GM23338 (cell line): ENCODE results near the gene BEST2. TPM values are rescaled to one million over a fixed set of nuclear protein-coding genes. Genes with fewer than 3 reads are reported as not detected.

Source experiments
- ATAC-seq: fragments of 200-7000 bp; cut with Tn5 transposase; 3 replicates; pipeline ENCODE4 v1.9.1; 2020
- DNase-seq: peaks from one replicate; pipeline ENCODE4 v3.0.0-alpha.2; 2015; ENCODE audit warnings: low spot score
- H2AFZ ChIP-seq: fragments of 200-600 bp; sonication (generic); 2 replicates; pipeline ENCODE4 v1.8.0; 2016; ENCODE audit warnings: antibody characterized with exemption, mild to moderate bottlenecking, moderate library complexity
- H3F3A ChIP-seq: fragments of 200-600 bp; sonication (generic); replicated peaks from 2 replicates; pipeline ENCODE4 v1.8.0; 2017; ENCODE audit warnings: antibody characterized with exemption, mixed run types, low read depth
- H3K27ac ChIP-seq: fragments of 200-600 bp; sonication (generic); 2 replicates; pipeline ENCODE4 v1.6.1; 2016; ENCODE audit warnings: low read depth
- H3K27me3 ChIP-seq: fragments of 200-600 bp; sonication (generic); 2 replicates; pipeline ENCODE4 v1.8.0; 2016; ENCODE audit warnings: mild to moderate bottlenecking, mixed run types, moderate library complexity; ENCODE audit not compliant: insufficient read depth
- H3K36me3 ChIP-seq: fragments of 200-600 bp; sonication (generic); 2 replicates; pipeline ENCODE4 v1.8.0; 2016; ENCODE audit warnings: mild to moderate bottlenecking; ENCODE audit not compliant: insufficient read depth
- H3K4me1 ChIP-seq: fragments of 200-600 bp; sonication (generic); 2 replicates; pipeline ENCODE4 v1.8.0; 2016; ENCODE audit warnings: mild to moderate bottlenecking, moderate library complexity; ENCODE audit not compliant: insufficient read depth
- H3K4me2 ChIP-seq: fragments of 200-600 bp; sonication (generic); 2 replicates; pipeline ENCODE4 v1.7.1; 2017; ENCODE audit warnings: mixed run types
- H3K4me3 ChIP-seq: fragments of 200-600 bp; sonication (generic); 2 replicates; pipeline ENCODE4 v1.6.1; 2016; ENCODE audit warnings: mixed run types
- H3K79me2 ChIP-seq: fragments of 200-600 bp; sonication (generic); replicated peaks from 2 replicates; pipeline ENCODE4 v1.8.0; 2017; ENCODE audit warnings: mild to moderate bottlenecking; ENCODE audit not compliant: insufficient read depth
- H3K9me2 ChIP-seq: fragments of 200-600 bp; sonication (generic); 2 replicates; pipeline ENCODE4 v1.8.0; 2017; ENCODE audit not compliant: insufficient read depth
- H4K20me1 ChIP-seq: fragments of 200-600 bp; sonication (generic); replicated peaks from 2 replicates; pipeline ENCODE4 v1.8.0; 2017; ENCODE audit warnings: mild to moderate bottlenecking; ENCODE audit not compliant: insufficient read depth
- H3K27ac Mint-ChIP-seq: 2 replicates; pipeline ENCODE4 v1.8.0; 2020; ENCODE audit warnings: inconsistent platforms, mild to moderate bottlenecking, moderate library complexity, mixed read lengths
- H3K27me3 Mint-ChIP-seq: 3 replicates; pipeline ENCODE4 v1.8.0; 2022; ENCODE audit warnings: low read depth, mild to moderate bottlenecking, moderate library complexity, mixed read lengths, inconsistent platforms; ENCODE audit not compliant: insufficient read depth, poor library complexity
- H3K36me3 Mint-ChIP-seq: 3 replicates; pipeline ENCODE4 v1.8.0; 2021; ENCODE audit warnings: low read depth, mild to moderate bottlenecking, inconsistent platforms, moderate library complexity, mixed read lengths
- H3K4me1 Mint-ChIP-seq: 3 replicates; pipeline ENCODE4 v1.8.0; 2020; ENCODE audit warnings: mild to moderate bottlenecking, inconsistent platforms, mixed read lengths
- H3K4me3 Mint-ChIP-seq: 3 replicates; pipeline ENCODE4 v1.8.0; 2021; ENCODE audit warnings: moderate library complexity, mild to moderate bottlenecking, inconsistent platforms, mixed read lengths
- H3K9me3 Mint-ChIP-seq: 3 replicates; pipeline ENCODE4 v1.8.0; 2020; ENCODE audit warnings: moderate library complexity, mild to moderate bottlenecking, inconsistent platforms, mixed read lengths
- CREB1 ChIP-seq: fragments of 250-450 bp; sonication (Bioruptor Pico); IDR thresholded peaks from 2 replicates; pipeline ENCODE4 v1.5.0; 2020; ENCODE audit warnings: low read depth, mild to moderate bottlenecking, moderate library complexity
- CTCF ChIP-seq, 2 experiments: fragments of 200-600 bp in 1 of 2; sonication (generic) in 1 of 2; conservative IDR thresholded peaks; 2 replicates each; pipeline versions ENCODE4 v1.5.1 to v1.6.1; 2016 to 2017; ENCODE audit warnings: antibody characterized with exemption in 2 of 2, low read depth in 2 of 2, mild to moderate bottlenecking in 2 of 2, moderate library complexity in 1 of 2
- ETS1 ChIP-seq: IDR thresholded peaks from 2 replicates; pipeline ENCODE4 v1.6.1; 2016; ENCODE audit warnings: antibody characterized with exemption
- EZH2 ChIP-seq: fragments of 200-600 bp; sonication (generic); IDR thresholded peaks from one replicate; pipeline ENCODE4 v1.8.0; 2017; ENCODE audit warnings: antibody characterized with exemption, mild to moderate bottlenecking, low read depth; ENCODE audit not compliant: unreplicated experiment
- EZH2phosphoT487 ChIP-seq: fragments of 200-600 bp; sonication (generic); IDR thresholded peaks from one replicate; pipeline ENCODE4 v1.8.1; 2018; ENCODE audit warnings: antibody characterized with exemption; ENCODE audit not compliant: unreplicated experiment
- JUNB ChIP-seq: IDR thresholded peaks from one replicate; pipeline ENCODE4 v1.6.1; 2016; ENCODE audit warnings: antibody characterized with exemption; ENCODE audit not compliant: unreplicated experiment
- NANOG ChIP-seq: IDR thresholded peaks from 2 replicates; pipeline ENCODE4 v1.6.1; 2016; ENCODE audit warnings: antibody characterized with exemption, borderline replicate concordance
- POLR2AphosphoS5 ChIP-seq: IDR thresholded peaks from 2 replicates; pipeline ENCODE4 v1.6.1; 2016; ENCODE audit warnings: antibody characterized with exemption, low read depth
- REST ChIP-seq: IDR thresholded peaks from one replicate; pipeline ENCODE4 v1.6.1; 2018; ENCODE audit warnings: antibody characterized with exemption; ENCODE audit not compliant: unreplicated experiment
- STAT1 ChIP-seq: IDR thresholded peaks from one replicate; pipeline ENCODE4 v1.6.1; 2016; ENCODE audit warnings: antibody characterized with exemption; ENCODE audit not compliant: unreplicated experiment
- ZNF114 ChIP-seq: fragments of 250-450 bp; sonication (Bioruptor Pico); IDR thresholded peaks from 2 replicates; pipeline ENCODE4 v1.5.0; 2020; ENCODE audit warnings: mild to moderate bottlenecking, moderate library complexity
- ZNF331 ChIP-seq: fragments of 250-450 bp; sonication (Bioruptor Pico); IDR thresholded peaks from 2 replicates; pipeline ENCODE4 v1.5.0; 2020; ENCODE audit warnings: low read depth, mild to moderate bottlenecking, moderate library complexity
- ZNF462 ChIP-seq: fragments of 250-450 bp; sonication (Bioruptor Pico); IDR thresholded peaks from 2 replicates; pipeline ENCODE4 v1.5.0; 2020; ENCODE audit warnings: mild to moderate bottlenecking, moderate library complexity
- polyA plus RNA-seq: library from polyadenylated mRNA; unstranded; fragments of >200 nt; fragmentation: Nextera tagmentation; extraction: Ambion mirVana; gene quantifications from 2 replicates; pipeline ENCODE4 v1.2.1, GENCODE V29; 2016
- total RNA-seq: library from RNA; depleted of rRNA; stranded (reverse); fragments of >200 nt; shearing (Covaris generic); gene quantifications from 2 replicates; pipeline ENCODE4 v1.2.3, GENCODE V29; 2014

Gene BEST2
- total and polyA plus RNA-seq, 2 experiments from 2014 or later: 1.2 to 10.4 TPM

GRCh38 chr19:12731337-12731736, 20.3 kb upstream of the BEST2 start:
- ATAC-seq: no peak
- peaks cover 36% of the 10 kb centered on the region for H3K79me2 ChIP-seq

More at GRCh38 chr19:12731337-12731736, 20.3 kb upstream of the BEST2 start:
- Histone ChIP-seq H3K4me3 (no peak overlapping the region), H3K4me2 (no peak overlapping the region), H3K4me1 (peaks cover 7% of the 10 kb centered on the region; the same call in 1 of the 2 replicates), H3K27ac (no peak overlapping the region), H2AFZ (no peak overlapping the region), H3K27me3 (no peaks in the 10 kb centered on the region), H3K36me3 (no peaks in the 10 kb centered on the region), H4K20me1 (peaks cover 32% of the 10 kb centered on the region), H3F3A (peaks cover 34% of the 10 kb centered on the region), H3K9me2 (no peaks in the 10 kb centered on the region)
- Mint-ChIP-seq H3K9me3 (no peaks in the 10 kb centered on the region; the same call in 2 of the 3 replicates), H3K27ac (no peak overlapping the region), H3K4me1 (peaks cover 20% of the 10 kb centered on the region), H3K36me3 (peaks cover 35% of the 10 kb centered on the region), H3K27me3 (peaks cover 3% of the 10 kb centered on the region), H3K4me3 (no peak overlapping the region)
- no peak for TF ChIP-seq CREB1 (CRISPR knock-in tag)
- no peak for TF ChIP-seq ZNF331 (CRISPR knock-in tag)
- TF ChIP-seq ETS1: no peak
- TF ChIP-seq ZNF114 (CRISPR knock-in tag): no peak
- TF ChIP-seq EZH2: no peak
- TF ChIP-seq POLR2AphosphoS5: no peak
- TF ChIP-seq CTCF (conservative IDR thresholded peaks at IDR 0.05; ENCODE audit: low read depth in 2 of 2): no peak
- TF ChIP-seq ZNF462 (CRISPR knock-in tag): no peak
- no peak for TF ChIP-seq EZH2phosphoT487
- TF ChIP-seq STAT1: no peak
- TF ChIP-seq REST: no peak
- TF ChIP-seq JUNB: no peak
- no peak for TF ChIP-seq NANOG
- no peak for DNase-seq
